ENCODE data around the gene GPR35. TPM values are rescaled to one million over a fixed set of nuclear protein-coding genes. Genes with fewer than 3 reads are reported as not detected.

GPR35 gene
- total RNA-seq, 1 experiment from 2014 or later: 1.3 TPM

- H3K4me1 ChIP-seq (ENCODE audit: control insufficient read depth, insufficient read depth, low read length): no peaks in the 10 kb centered on the region
- in situ Hi-C loops (cut with HindIII; ENCODE audit: low pct_unique_long_range_greater_than_20kb, low sequenced_read_pairs): no loop called here
- H3K9me3 ChIP-seq (ENCODE audit: control insufficient read depth, insufficient read depth, low read depth, low read length): no peaks in the 10 kb centered on the region
- BruUV-seq (replicated peaks): no TSS peak
- TF ChIP-seq TCF7L2 (IDR thresholded peaks at IDR 0.05; ENCODE audit: low read depth, low read length): no peak
- no peak for TF ChIP-seq CTCF (IDR thresholded peaks at IDR 0.05)
- TF ChIP-seq REST (IDR thresholded peaks at IDR 0.05; ENCODE audit: insufficient read depth in 1 of 2, low read depth in 2 of 2, low read length in 1 of 2): no peak
- no peak for TF ChIP-seq POLR2AphosphoS5 (IDR thresholded peaks at IDR 0.05; ENCODE audit: low read depth, low read length)
- no peak for TF ChIP-seq SIN3A (IDR thresholded peaks at IDR 0.05; ENCODE audit: borderline replicate concordance, insufficient read depth, low read depth, low read length)
- H3K4me3 ChIP-seq (ENCODE audit: low read depth in 2 of 2, low read length in 2 of 2): no peak overlapping the region
- no peak for DNase-seq (ENCODE audit: low read depth, low spot score)
- no peak for ATAC-seq
- no peaks in the 10 kb centered on the region for H3K36me3 ChIP-seq (ENCODE audit: control insufficient read depth, insufficient read depth, low read length)
- no peaks in the 10 kb centered on the region for H3K27me3 ChIP-seq (ENCODE audit: control insufficient read depth, insufficient read depth, low read length)
- CTCF ChIA-PET: no interaction called here
- POLR2A ChIA-PET: no interaction called here
- no peak overlapping the region for H3K27ac ChIP-seq (ENCODE audit: low read length)
- intact Hi-C loops (cut with micrococcal nuclease; ENCODE audit: unreplicated experiment): no loop called here
Observed at GRCh38 chr2:240635121-240635997, 10.1 kb downstream of the GPR35 start.

GRCh38 chr2:240635998-240636547, 10.8 kb downstream of the GPR35 start:
- BruUV-seq (replicated peaks): no TSS peak
- no peak for ATAC-seq
- intact Hi-C loops (cut with micrococcal nuclease; ENCODE audit: unreplicated experiment): no loop called here

More at GRCh38 chr2:240635998-240636547, 10.8 kb downstream of the GPR35 start:
- TF ChIP-seq REST (IDR thresholded peaks at IDR 0.05; ENCODE audit: insufficient read depth in 1 of 2, low read depth in 2 of 2, low read length in 1 of 2) (no peak), SIN3A (IDR thresholded peaks at IDR 0.05; ENCODE audit: borderline replicate concordance, insufficient read depth, low read depth, low read length) (no peak), CTCF (IDR thresholded peaks at IDR 0.05) (no peak), TCF7L2 (IDR thresholded peaks at IDR 0.05; ENCODE audit: low read depth, low read length) (no peak), POLR2AphosphoS5 (IDR thresholded peaks at IDR 0.05; ENCODE audit: low read depth, low read length) (no peak)
- H3K9me3 ChIP-seq (ENCODE audit: control insufficient read depth, insufficient read depth, low read depth, low read length): no peaks in the 10 kb centered on the region
- CTCF ChIA-PET: no interaction called here
- H3K27ac ChIP-seq (ENCODE audit: low read length): no peak overlapping the region
- H3K4me3 ChIP-seq (ENCODE audit: low read depth in 2 of 2, low read length in 2 of 2): no peak overlapping the region
- no peak for DNase-seq (ENCODE audit: low read depth, low spot score)
- in situ Hi-C loops (cut with HindIII; ENCODE audit: low pct_unique_long_range_greater_than_20kb, low sequenced_read_pairs): no loop called here
- no peaks in the 10 kb centered on the region for H3K36me3 ChIP-seq (ENCODE audit: control insufficient read depth, insufficient read depth, low read length)
- no peaks in the 10 kb centered on the region for H3K4me1 ChIP-seq (ENCODE audit: control insufficient read depth, insufficient read depth, low read length)
- POLR2A ChIA-PET: no interaction called here
- no peaks in the 10 kb centered on the region for H3K27me3 ChIP-seq (ENCODE audit: control insufficient read depth, insufficient read depth, low read length)

Measured in Panc1 (cell line).